GM20000 (cell line): ENCODE data around the gene HS3ST3B1.
A peak's percentile ranks its signal among the peaks of the same experiment; 100 is the strongest.

Experiments
- DNase-seq: peaks from one replicate; pipeline ENCODE4 v3.0.0; 2012; ENCODE audit warnings: low spot score
- CTCF ChIP-seq: IDR thresholded peaks from 2 replicates; pipeline ENCODE4 v1.5.1; 2012; ENCODE audit warnings: mild to moderate bottlenecking, control low read depth; ENCODE audit errors: extremely low read depth, missing control alignments

The HS3ST3B1 gene

GRCh38 chr17:14300575-14301278 lies at the start of gene HS3ST3B1:
TSS of gene HS3ST3B1 (plus strand) at chr17:14301081. CDS start at chr17:14301519, 438 bp downstream.
- no peak for TF ChIP-seq CTCF
- peak; percentile 91 for DNase-seq

- TF ChIP-seq CTCF, result no peak
- DNase-seq, result no peak
These were observed 39.5 kb upstream of the HS3ST3B1 start for GRCh38 chr17:14261406-14261805.

GRCh38 chr17:14268264-14268663 lies 32.6 kb upstream of the HS3ST3B1 start:
- DNase-seq, result no peak
- no peak for TF ChIP-seq CTCF

- DNase-seq, result no peak
- no peak for TF ChIP-seq CTCF
These were observed 31.4 kb upstream of the HS3ST3B1 start for GRCh38 chr17:14269473-14269872.

- DNase-seq, result no peak
- TF ChIP-seq CTCF, result no peak
These were observed 30.4 kb upstream of the HS3ST3B1 start for GRCh38 chr17:14270508-14270907.

GRCh38 chr17:14276535-14277250 lies 24.2 kb upstream of the HS3ST3B1 start:
- no peak for DNase-seq
- TF ChIP-seq CTCF, result no peak

- TF ChIP-seq CTCF, result no peak
- no peak for DNase-seq
These were observed 19.4 kb upstream of the HS3ST3B1 start for GRCh38 chr17:14281530-14281929.
